Activated T-cell treated with anti-CD3 and anti-CD28 coated beads for 1 hour (primary cell): ENCODE measurements around the gene SRP68.
"Not testable (repeated sequence)": the region's sequence is repeated elsewhere in the genome, so short reads cannot be mapped to it uniquely, and the experiment has no call there.

Experiments
- DNase-seq: peaks from one replicate; pipeline ENCODE4 v3.0.0-alpha.2; 2020; ENCODE audit warnings: low read depth

Gene SRP68

GRCh38 chr17:76076765-76077583, 4.7 kb upstream of the SRP68 start:
- DNase-seq = no peak

- no peak for DNase-seq
Observed at GRCh38 chr17:76076146-76076764, 3.9 kb upstream of the SRP68 start.

- DNase-seq = no peak
Observed at GRCh38 chr17:76075364-76076145, 3.2 kb upstream of the SRP68 start.

- no peak for DNase-seq
Observed at GRCh38 chr17:76074390-76075363, 2.4 kb upstream of the SRP68 start, which contains the start of gene GALR2. Gene GALR2, plus strand, starts transcription at chr17:76074781. Its CDS starts 103 bp downstream, at chr17:76074884.

GRCh38 chr17:76071531-76072147, 678 bp downstream of the SRP68 start:
- no peak for DNase-seq

- no peak for DNase-seq
Observed at GRCh38 chr17:76065775-76066174, 6.5 kb downstream of the SRP68 start.

GRCh38 chr17:76063875-76064546, 8.3 kb downstream of the SRP68 start:
- no peak for DNase-seq

- not testable (repeated sequence) for DNase-seq
Observed at GRCh38 chr17:76058264-76058663, 14.1 kb downstream of the SRP68 start.

GRCh38 chr17:76056882-76057281, 15.4 kb downstream of the SRP68 start:
- DNase-seq = no peak

GRCh38 chr17:76054112-76054476, 18.2 kb downstream of the SRP68 start:
- no peak for DNase-seq

- no peak for DNase-seq
Observed at GRCh38 chr17:76053246-76054111, 18.8 kb downstream of the SRP68 start.

- no peak for DNase-seq
Observed at GRCh38 chr17:76051561-76051960, 20.8 kb downstream of the SRP68 start.

- DNase-seq = no peak
Observed at GRCh38 chr17:76050538-76051467, 21.5 kb downstream of the SRP68 start.

- DNase-seq = no peak
Observed at GRCh38 chr17:76049836-76050537, 22.3 kb downstream of the SRP68 start.

- no peak for DNase-seq
Observed at GRCh38 chr17:76049239-76049638, 23.1 kb downstream of the SRP68 start.

GRCh38 chr17:76048711-76049110, 23.6 kb downstream of the SRP68 start:
- no peak for DNase-seq

GRCh38 chr17:76048025-76048605, 24.2 kb downstream of the SRP68 start:
- no peak for DNase-seq
